K562 (cell line): ENCODE results near the gene FASTKD1. TPM values are rescaled to one million over a fixed set of nuclear protein-coding genes. Genes with fewer than 3 reads are reported as not detected.
A peak's percentile ranks its signal among the peaks of the same experiment; 100 is the strongest.

Experiments used
- ARID1B ChIP-seq: fragments of 450-650 bp; IDR thresholded peaks from 2 replicates; pipeline ENCODE4 v1.6.1; 2016; ENCODE audit warnings: antibody characterized with exemption, mild to moderate bottlenecking, inconsistent platforms
- ATF1 ChIP-seq, 2 experiments: fragments of 450-650 bp in 1 of 2; IDR thresholded peaks; 2 replicates each; pipeline ENCODE4 v1.6.1; 2016; ENCODE audit warnings: missing compliant biosample characterization in 1 of 2, missing genetic modification characterization in 1 of 2
- CSDE1 ChIP-seq, 2 experiments: fragments of 450-650 bp; IDR thresholded peaks; 2 replicates each; pipeline ENCODE4 v1.6.1; 2016; ENCODE audit warnings: mild to moderate bottlenecking in 1 of 2
- ETV1 ChIP-seq: fragments of 450-650 bp; conservative IDR thresholded peaks from 2 replicates; pipeline ENCODE4 v1.6.1; 2016; ENCODE audit warnings: missing genetic modification characterization, control low read depth, low read depth, missing compliant biosample characterization
- FOXM1 ChIP-seq, 2 experiments: fragments of 450-650 bp in 1 of 2; sonication (generic) in 1 of 2; formaldehyde crosslinking in 1 of 2; IDR thresholded peaks; 2 replicates each; pipeline versions ENCODE4 v1.6.1 to v1.9.0; 2017 to 2022; ENCODE audit warnings: low read depth in 2 of 2, mild to moderate bottlenecking in 2 of 2, missing genetic modification reagents in 1 of 2, moderate library complexity in 1 of 2
- GABPA ChIP-seq: fragments of 200-800 bp; sonication (Bioruptor generic); conservative IDR thresholded peaks from 2 replicates; pipeline ENCODE4 v1.6.1; 2016; ENCODE audit warnings: low read depth, missing genetic modification characterization, missing compliant biosample characterization
- HDAC6 ChIP-seq: IDR thresholded peaks from 2 replicates; pipeline ENCODE4 v1.6.1; 2012; ENCODE audit warnings: low read depth, mild to moderate bottlenecking, control low read depth, inconsistent platforms, low read length, moderate library complexity
- HIVEP1 ChIP-seq: fragments of 250-450 bp; sonication (Bioruptor Pico); IDR thresholded peaks from 2 replicates; pipeline ENCODE4 v1.4.0; 2020; ENCODE audit warnings: mild to moderate bottlenecking
- HNRNPH1 ChIP-seq: fragments of 200-400 bp; formaldehyde crosslinking; optimal IDR thresholded peaks from 2 replicates; pipeline ENCODE3; 2017; ENCODE audit warnings: low read depth, mild to moderate bottlenecking, low read length, moderate library complexity
- HNRNPL ChIP-seq: fragments of 200-400 bp; formaldehyde crosslinking; IDR thresholded peaks from 2 replicates; pipeline ENCODE4 v1.6.1; 2017; ENCODE audit warnings: low read depth, mild to moderate bottlenecking, low read length
- HNRNPLL ChIP-seq: fragments of 200-400 bp; formaldehyde crosslinking; IDR thresholded peaks from 2 replicates; pipeline ENCODE4 v1.6.1; 2017; ENCODE audit warnings: low read length, low read depth, mild to moderate bottlenecking; ENCODE audit not compliant: poor library complexity, severe bottlenecking
- KAT8 ChIP-seq: fragments of 450-650 bp; IDR thresholded peaks from 2 replicates; pipeline ENCODE4 v1.6.1; 2016; ENCODE audit warnings: low read depth, mild to moderate bottlenecking
- KLF6 ChIP-seq: fragments of 250-450 bp; sonication (Bioruptor Pico); IDR thresholded peaks from 2 replicates; pipeline ENCODE4 v1.4.0; 2020; ENCODE audit warnings: mild to moderate bottlenecking, moderate library complexity, borderline replicate concordance
- NFRKB ChIP-seq: fragments of 450-650 bp; IDR thresholded peaks from 2 replicates; pipeline ENCODE4 v1.6.1; 2016; ENCODE audit warnings: low read depth
- RAD51 ChIP-seq: fragments of 450-650 bp; IDR thresholded peaks from 2 replicates; pipeline ENCODE4 v1.7.1; 2016; ENCODE audit warnings: low read depth, mild to moderate bottlenecking, borderline replicate concordance
- RBM25 ChIP-seq: fragments of 200-400 bp; formaldehyde crosslinking; IDR thresholded peaks from 2 replicates; pipeline ENCODE4 v1.6.1; 2018; ENCODE audit warnings: low read length, low read depth, moderate library complexity; ENCODE audit not compliant: severe bottlenecking
- RCOR1 ChIP-seq, 2 experiments: IDR thresholded peaks; 2 replicates each; pipeline ENCODE4 v1.6.1; 2012; ENCODE audit warnings: low read depth in 2 of 2, low read length in 2 of 2, borderline replicate concordance in 1 of 2, improper control_type of control experiment in 1 of 2
- TEAD1 ChIP-seq, 2 experiments: fragments of 450-650 bp in 1 of 2; sonication (generic) in 1 of 2; formaldehyde crosslinking; IDR thresholded peaks; 2 replicates each; pipeline versions ENCODE4 v1.4.0 to v1.8.0; 2020 to 2022; ENCODE audit warnings: mild to moderate bottlenecking in 2 of 2, missing genetic modification reagents in 1 of 2
- ZC3H11A ChIP-seq: IDR thresholded peaks from 2 replicates; pipeline ENCODE4 v1.6.1; 2012; ENCODE audit warnings: low read depth, low read length, improper control_type of control experiment
- ZNF140 ChIP-seq: fragments of 250-450 bp; sonication (Bioruptor Pico); IDR thresholded peaks from 2 replicates; pipeline ENCODE4 v1.8.0; 2021; ENCODE audit warnings: moderate library complexity, mild to moderate bottlenecking, inconsistent platforms
- ZNF143 ChIP-seq: sonication (generic); formaldehyde crosslinking; IDR thresholded peaks from 2 replicates; pipeline ENCODE4 v1.9.0; 2022; ENCODE audit warnings: mild to moderate bottlenecking, missing genetic modification reagents
- ZNF197 ChIP-seq: fragments of 200-800 bp; sonication (Bioruptor generic); IDR thresholded peaks from 2 replicates; pipeline ENCODE4 v1.6.1; 2016; ENCODE audit warnings: low read depth, missing genetic modification characterization, missing compliant biosample characterization
- ZNF224 ChIP-seq: sonication (generic); formaldehyde crosslinking; IDR thresholded peaks from 2 replicates; pipeline ENCODE4 v1.8.0; 2022; ENCODE audit warnings: mild to moderate bottlenecking, missing genetic modification reagents
- ZNF311 ChIP-seq: fragments of 250-450 bp; sonication (Bioruptor Pico); IDR thresholded peaks from 2 replicates; pipeline ENCODE4 v1.4.0; 2020; ENCODE audit warnings: mild to moderate bottlenecking, moderate library complexity
- ZNF41 ChIP-seq: fragments of 250-450 bp; sonication (Bioruptor Pico); conservative IDR thresholded peaks from 2 replicates; pipeline ENCODE4 v1.4.0; 2020; ENCODE audit warnings: mild to moderate bottlenecking
- ZNF561 ChIP-seq: fragments of 450-650 bp; formaldehyde crosslinking; conservative IDR thresholded peaks from 2 replicates; pipeline ENCODE4 v1.4.0; 2020; ENCODE audit warnings: mild to moderate bottlenecking, moderate library complexity
- polyA plus RNA-seq, 8 experiments: library from polyadenylated mRNA; depleted of rRNA in 4 of 8; stranded (reverse) in 5 of 8; unstranded in 3 of 8; fragments of >200 nt; fragmentation: Nextera tagmentation in 2 of 8; fragmentation: Illumina TruSeq in 1 of 8; extraction: Ambion mirVana in 2 of 8; extraction: Trizol in 1 of 8; gene quantifications; 2 replicates each; pipeline versions ENCODE4 v1.2.1 to v1.2.3, GENCODE V29; 2011 to 2014; ENCODE audit warnings: inconsistent platforms in 1 of 8, missing spikeins in 1 of 8
- total RNA-seq, 7 experiments: library from RNA; depleted of rRNA in 6 of 7; stranded (reverse); fragments of >200 nt in 6 of 7; fragmentation: Illumina TruSeq in 2 of 7; extraction: Trizol in 2 of 7; gene quantifications; 2 replicates each; pipeline versions ENCODE4 v1.2.1 to v1.2.3, GENCODE V29; 2011 to 2021; ENCODE audit warnings: low replicate concordance in 1 of 7
- TF ChIP-seq, protein P1 (sequence below), 3 experiments: fragments of 200-800 bp in 1 of 3; sonication (Bioruptor generic) in 1 of 3; sonication (generic) in 1 of 3; formaldehyde crosslinking in 1 of 3; IDR thresholded peaks; 2 replicates each; pipeline versions ENCODE4 v1.6.1 to v1.8.0; 2016 to 2022; ENCODE audit warnings: mild to moderate bottlenecking in 2 of 3, missing compliant biosample characterization in 2 of 3, missing genetic modification characterization in 2 of 3, missing genetic modification reagents in 1 of 3

The FASTKD1 gene
- total and polyA plus RNA-seq, 9 of the 15 experiments (the other 6 are each of a cell fraction or from before 2014, with no cell fraction given) = 63.5 to 134 (median 119) TPM

DNA sequence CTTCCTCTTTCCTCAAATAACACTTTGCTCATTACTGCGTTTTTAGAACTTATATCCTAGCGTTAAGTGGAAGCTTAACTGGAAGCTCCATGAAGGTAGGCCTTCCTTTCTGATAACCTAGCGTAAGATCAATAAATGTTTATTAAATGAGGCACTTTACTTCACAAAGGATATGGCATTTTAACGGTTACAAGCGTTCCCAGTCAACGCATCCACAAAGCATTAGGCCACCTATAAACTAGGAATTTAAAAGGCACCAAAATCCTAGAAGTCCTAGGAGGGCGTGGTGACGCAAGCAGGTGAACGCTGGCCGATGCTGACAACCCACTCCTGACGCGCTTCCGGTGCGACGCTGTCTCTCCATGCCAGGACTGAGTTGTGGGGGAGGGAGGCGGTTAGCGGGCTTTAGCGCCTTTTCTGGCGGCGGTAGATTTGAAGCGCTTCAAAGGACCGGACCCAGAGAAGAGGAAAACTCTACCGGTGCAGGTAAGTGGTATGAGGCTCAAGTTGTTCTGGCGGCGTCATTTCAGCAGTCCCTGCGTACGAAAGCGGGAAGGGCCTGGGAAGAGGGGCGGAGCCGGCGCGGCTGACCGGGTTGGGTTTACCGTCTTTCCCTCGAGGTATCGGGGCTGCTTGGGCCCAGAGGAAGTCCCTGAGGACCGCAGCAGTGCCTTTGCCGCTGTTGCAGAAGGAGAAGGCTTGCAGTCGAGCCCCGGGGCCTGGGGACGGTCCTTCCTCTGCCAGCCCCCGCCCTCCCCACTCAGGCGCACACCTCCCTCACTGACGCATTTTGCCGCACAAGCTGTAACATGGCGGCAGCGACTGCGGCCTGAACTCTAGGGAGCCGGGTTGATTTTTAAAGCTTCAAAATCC, 10.6 kb upstream of the FASTKD1 start, which contains the start of gene PPIG (continued):
- TF ChIP-seq ZNF143 (CRISPR knock-in tag) (no peak), NFRKB (peak; percentile 97), HIVEP1 (CRISPR knock-in tag) (no peak), ZNF41 (CRISPR knock-in tag) (no peak), GABPA (tag) (peak; percentile 98), CSDE1 (IDR thresholded peaks at IDR 0.05) (peak in 1 of 2 experiments; percentile 89; a peak in 2 of 4 replicates), RBM25 (no peak), FOXM1 (IDR thresholded peaks at IDR 0.05; ENCODE audit: low read depth) (peak; percentile 83), FOXM1 (CRISPR knock-in tag; IDR thresholded peaks at IDR 0.05; ENCODE audit: low read depth) (peak; percentile 86), ZNF140 (CRISPR knock-in tag) (no peak), HNRNPH1 (no peak), ETV1 (peak; percentile 95), KAT8 (peak; percentile 81; the same call in 1 of the 2 replicates), RCOR1 (IDR thresholded peaks at IDR 0.05; ENCODE audit: borderline replicate concordance in 1 of 2, low read depth in 2 of 2, low read length in 2 of 2) (peak; percentile 52 to 59; a peak in 3 of 4 replicates), TEAD1 (CRISPR knock-in tag; IDR thresholded peaks at IDR 0.05) (peak in 1 of 2 experiments; percentile 90; a peak in 2 of 4 replicates), ATF1 (CRISPR knock-in tag; IDR thresholded peaks at IDR 0.05) (peak; percentile 98), ATF1 (tag; IDR thresholded peaks at IDR 0.05) (peak; percentile 100), ZNF311 (CRISPR knock-in tag) (peak; percentile 72; the same call in 1 of the 2 replicates), HNRNPLL (peak; percentile 56), ZNF561 (CRISPR knock-in tag) (no peak), ARID1B (peak; percentile 37; the same call in 1 of the 2 replicates), HNRNPL (no peak), HDAC6 (no peak), KLF6 (CRISPR knock-in tag) (no peak), ZNF224 (CRISPR knock-in tag) (no peak), RAD51 (0 out of 2 replicates have a peak, but pooled peaks have one; percentile 18), ZNF197 (CRISPR knock-in tag) (no peak; the same call in 1 of the 2 replicates), ZC3H11A (no peak)
- TF ChIP-seq, protein P1, sequence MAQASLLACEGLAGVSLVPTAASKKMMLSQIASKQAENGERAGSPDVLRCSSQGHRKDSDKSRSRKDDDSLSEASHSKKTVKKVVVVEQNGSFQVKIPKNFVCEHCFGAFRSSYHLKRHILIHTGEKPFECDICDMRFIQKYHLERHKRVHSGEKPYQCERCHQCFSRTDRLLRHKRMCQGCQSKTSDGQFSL (CRISPR knock-in tag; IDR thresholded peaks at IDR 0.05) = peak; percentile 90
- TF ChIP-seq, protein P1 (tag; IDR thresholded peaks at IDR 0.05) = peak in 1 of 2 experiments; percentile 32; a peak in 1 of 4 replicates
